Activated CD8-positive, alpha-beta memory T cell treated with anti-CD3 and anti-CD28 coated beads for 4 hours (primary cell): ENCODE measurements around the gene TNRC18.
"Not testable (repeated sequence)": the region's sequence is repeated elsewhere in the genome, so short reads cannot be mapped to it uniquely, and the experiment has no call there.

Source experiments
- DNase-seq, 2 donors: peaks; one replicate each; pipeline ENCODE4 v3.0.0-alpha.2; 2020; ENCODE audit warnings: low read depth in 2 of 2

TNRC18 gene

DNA sequence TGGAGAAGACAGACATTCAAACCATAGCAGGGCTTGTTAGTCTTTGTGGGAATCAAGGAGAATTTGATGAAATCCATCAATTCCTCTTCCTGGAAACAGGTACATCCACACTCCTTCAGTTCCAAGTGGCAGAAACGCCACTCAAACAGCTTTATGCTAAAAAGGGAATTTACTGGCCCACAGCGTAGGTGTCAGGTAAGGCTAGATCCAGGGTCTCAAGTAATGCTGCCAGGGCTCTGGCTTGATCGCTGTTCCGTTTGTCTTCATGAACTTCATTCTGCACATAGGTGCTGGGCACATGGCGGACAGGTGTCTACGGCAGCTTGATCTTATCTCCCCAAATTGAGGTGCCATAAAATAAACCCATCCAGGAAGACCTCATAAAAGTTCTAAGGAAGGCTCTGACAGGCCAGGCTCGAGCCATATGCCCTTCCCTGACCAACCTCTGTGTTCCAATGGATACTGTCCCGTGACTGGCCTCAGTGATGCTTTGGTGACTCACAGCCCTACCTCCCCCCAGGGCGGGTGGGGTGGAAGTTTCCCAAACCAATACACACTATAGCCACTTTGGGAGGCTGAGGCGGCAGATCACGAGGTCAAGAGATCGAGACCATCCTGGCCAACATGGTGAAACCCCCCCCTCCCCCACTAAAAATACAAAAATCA, 153.5 kb downstream of the TNRC18 start:
- DNase-seq: not testable (repeated sequence)

DNA sequence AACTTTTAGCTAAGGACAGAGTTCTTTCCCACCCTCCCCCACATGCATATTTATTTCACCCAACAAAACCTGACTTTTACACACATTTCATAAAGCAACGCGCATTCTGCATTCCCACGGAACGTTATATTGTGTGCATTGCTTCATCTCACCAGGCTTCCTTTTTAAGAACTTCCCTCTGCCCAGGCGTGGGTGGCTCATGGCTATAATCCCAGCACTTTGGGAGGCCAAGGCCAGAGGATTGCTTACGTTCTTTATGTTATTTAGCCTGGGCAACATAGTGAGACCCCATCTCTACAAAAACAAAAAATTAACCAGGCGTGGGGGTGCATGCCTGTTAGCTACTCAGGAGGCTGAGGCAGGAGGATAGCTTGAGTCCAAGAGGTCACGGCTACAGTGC, 155.8 kb downstream of the TNRC18 start:
- not testable (repeated sequence) for DNase-seq

DNA sequence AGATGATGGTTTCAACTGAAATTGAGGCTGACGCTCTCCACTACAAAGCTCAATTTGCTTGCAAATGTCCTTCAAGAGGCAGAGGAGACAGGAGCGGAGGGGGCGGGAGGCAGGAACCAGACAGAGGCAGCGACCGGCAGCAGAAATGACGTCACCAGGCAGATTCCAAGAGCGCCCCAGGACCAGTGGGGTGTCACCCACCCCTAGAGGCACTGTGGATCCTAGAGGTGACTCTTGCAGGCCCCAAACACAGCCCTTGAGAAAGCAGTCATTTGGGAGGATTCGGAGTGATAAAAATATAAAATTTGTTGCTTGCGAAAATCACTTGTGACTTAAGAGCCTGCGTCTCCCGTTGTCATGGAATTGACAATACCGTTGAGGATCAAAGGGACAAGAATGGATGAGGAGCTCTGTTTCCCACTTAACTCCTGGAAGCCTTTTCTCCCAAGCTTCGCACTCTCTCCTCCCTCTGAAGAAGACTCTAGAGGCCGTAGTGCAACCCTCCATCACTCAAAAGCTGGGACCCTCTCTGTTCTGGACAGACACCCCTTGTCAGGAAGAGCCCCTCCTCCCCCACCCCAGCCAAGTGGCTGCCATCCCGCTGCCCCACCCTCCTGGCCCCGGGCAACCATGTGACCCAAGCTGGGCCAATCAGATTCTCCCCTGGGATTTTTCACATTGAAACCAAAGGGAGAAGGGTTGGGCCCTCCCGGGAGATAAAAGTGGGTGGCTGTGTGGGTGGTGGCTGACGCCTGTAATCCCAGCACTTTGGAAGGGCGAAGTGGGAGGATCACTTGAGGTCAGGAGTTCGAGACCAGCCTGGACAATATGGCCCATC, 157.2 kb downstream of the TNRC18 start:
- no peak for DNase-seq

DNA sequence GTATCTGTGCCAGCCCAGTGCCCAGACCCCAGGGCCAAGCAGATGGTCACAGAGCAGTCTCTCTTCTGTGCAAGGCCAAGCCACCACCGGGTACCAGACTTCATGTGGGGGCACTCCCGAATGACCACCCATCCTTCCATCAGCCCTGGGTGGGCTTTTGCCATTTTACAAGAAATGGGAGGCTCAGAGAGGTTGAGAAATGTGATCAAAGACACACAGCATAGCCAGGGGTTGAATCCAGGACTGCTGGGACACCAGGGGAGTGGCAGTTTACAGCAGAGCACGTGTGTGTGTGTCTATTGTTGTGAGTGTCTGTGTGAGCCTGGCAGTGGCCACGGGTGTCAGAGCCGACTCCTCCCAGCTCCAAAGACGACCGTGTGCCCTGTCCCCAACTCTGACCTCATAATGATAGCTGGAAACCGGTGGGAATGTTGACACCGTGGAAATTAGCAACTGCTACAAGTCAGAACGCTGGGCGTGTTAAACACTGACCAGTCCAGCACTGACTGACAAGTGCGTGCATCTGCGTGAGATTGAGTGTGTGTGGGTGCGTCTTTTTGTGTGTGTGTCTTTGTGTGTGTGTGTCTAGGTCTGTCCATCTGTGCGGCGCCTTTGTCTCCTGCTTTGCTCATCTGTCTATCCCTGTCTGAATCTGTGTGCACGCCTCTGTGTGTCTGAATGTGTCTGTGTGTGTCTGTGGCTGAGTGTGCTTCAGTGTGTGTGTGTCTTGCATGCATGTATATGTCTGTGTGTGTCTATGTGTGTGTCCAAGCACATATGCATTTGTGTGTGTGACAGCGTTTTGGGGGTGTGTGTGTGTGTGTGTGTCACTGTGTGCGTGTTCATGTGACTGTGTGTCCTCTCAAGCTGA, 158.1 kb downstream of the TNRC18 start:
- no peak for DNase-seq

DNA sequence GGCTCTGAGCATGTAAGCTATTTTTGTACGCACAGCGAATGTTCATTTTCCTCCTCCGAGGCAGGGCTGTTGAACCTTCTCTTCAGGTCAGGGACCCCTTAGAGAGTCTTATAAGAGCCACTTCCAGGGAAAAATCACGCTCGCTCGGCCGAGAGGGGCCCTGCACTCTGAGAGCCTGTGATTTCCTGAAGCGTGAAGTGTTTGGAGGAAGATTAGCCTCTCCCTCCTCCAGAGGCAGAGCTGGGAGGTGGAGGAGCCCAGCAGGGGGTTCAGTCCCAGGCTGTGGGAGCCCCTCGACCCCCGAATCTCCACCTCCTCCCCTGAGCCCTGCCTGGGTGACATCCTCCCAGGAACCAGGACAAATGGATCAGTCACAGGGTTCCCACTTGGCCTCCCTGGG, 160.6 kb downstream of the TNRC18 start:
- DNase-seq: not testable (repeated sequence)

DNA sequence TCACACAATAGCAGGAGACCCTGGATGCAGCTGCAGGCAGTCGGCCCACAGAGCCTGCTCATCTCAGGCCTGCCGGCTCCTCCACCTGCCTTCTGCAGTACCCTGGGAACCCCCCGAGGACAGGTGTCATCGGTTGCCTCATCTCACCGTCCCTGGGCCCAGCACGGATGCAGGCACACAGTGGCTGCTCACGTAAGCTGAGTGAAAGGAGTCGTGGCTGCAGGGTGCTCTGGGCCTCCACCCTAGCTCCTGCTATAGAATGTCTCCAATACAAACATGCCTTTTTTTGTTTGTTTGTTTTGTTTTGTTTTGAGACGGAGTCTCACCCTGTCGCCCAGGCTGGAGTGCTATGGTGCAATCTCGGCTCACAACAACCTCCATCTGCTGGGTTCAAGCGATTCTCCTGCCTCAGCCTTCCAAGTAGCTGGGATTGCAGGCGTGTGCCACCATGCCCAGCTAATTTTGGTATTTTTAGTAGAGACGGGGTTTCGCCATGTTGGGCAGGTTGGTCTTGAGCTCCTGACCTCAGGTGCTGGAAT, 163.0 kb downstream of the TNRC18 start:
- DNase-seq: not testable (repeated sequence)
